ENCODE data around the gene OPTC. TPM values are rescaled to one million over a fixed set of nuclear protein-coding genes. Genes with fewer than 3 reads are reported as not detected.

OPTC gene
- total and polyA plus RNA-seq, 2 of the 13 experiments (the other 11 are each of a cell fraction or from before 2014, with no cell fraction given): not detected

DNA sequence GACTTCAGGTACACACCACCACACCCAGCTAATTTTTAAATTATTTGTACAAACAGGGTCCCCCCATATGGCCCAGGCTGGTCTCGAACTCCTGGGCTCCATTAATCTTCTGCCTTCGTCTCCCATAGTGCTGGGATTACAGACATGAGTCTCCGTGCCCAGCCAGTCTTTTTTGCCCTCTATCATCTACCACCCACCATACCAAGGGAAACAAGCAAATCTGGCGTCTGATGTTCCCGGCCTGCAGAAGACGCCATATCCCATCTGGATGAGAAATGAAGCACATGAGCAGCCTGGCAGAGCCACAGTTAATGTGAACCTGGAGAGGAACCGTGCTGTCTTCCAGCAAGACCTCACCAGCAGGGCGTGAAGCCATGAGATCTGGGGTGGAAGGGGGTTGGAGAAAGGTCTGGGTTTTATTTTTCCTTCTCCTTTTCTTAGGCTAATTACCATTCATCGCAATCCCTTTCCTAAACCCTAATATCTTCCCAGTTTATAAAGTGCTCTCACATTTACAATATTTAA lies 20.1 kb upstream of the OPTC start:
- Histone ChIP-seq H3K79me2 (ENCODE audit: insufficient read depth, low read length) (no peaks in the 10 kb centered on the region), H3K4me2 (ENCODE audit: low read depth, low read length) (no peak overlapping the region), H3K9me3 (ENCODE audit: low read length) (no peaks in the 10 kb centered on the region), H3K4me3 (replicated peaks in 1 of 3; ENCODE audit: insufficient read depth in 1 of 3, low read depth in 2 of 3, low read length in 3 of 3) (no peak overlapping the region), H3K27ac (ENCODE audit: extremely low read length, insufficient read depth, low read length) (no peak overlapping the region), H3K27me3 (ENCODE audit: control insufficient read depth in 1 of 2, insufficient read depth in 2 of 2, low read length in 2 of 2) (peaks cover 0 to 31% of the 10 kb centered on the region in 2 experiments; a peak in 3 of 5 replicates), H4K20me1 (ENCODE audit: insufficient read depth, low read length) (no peaks in the 10 kb centered on the region), H2AFZ (ENCODE audit: low read length) (no peak overlapping the region), H3K36me3 (replicated peaks in 1 of 2; ENCODE audit: control insufficient read depth in 1 of 2, insufficient read depth in 2 of 2, low read length in 2 of 2) (no peaks in the 10 kb centered on the region), H3K4me1 (ENCODE audit: insufficient read depth, low read length) (no peaks in the 10 kb centered on the region), H3K9ac (ENCODE audit: insufficient read depth, low read depth, low read length) (no peak overlapping the region)
- intact Hi-C loops (cut with micrococcal nuclease; ENCODE audit: unreplicated experiment) (no loop called here), in situ Hi-C loops (cut with HindIII; ENCODE audit: extremely low pct_ligation_motif_present, low pct_unique_long_range_greater_than_20kb) (no loop called here)
- FAIRE-seq (no peak), ATAC-seq (no peak), DNase-seq (ENCODE audit: low spot score) (no peak)
- ChIA-PET CTCF (ENCODE audit: low intra/inter-chr PET ratio, low total read pairs) (no interaction called here), POLR2A (no interaction called here)
- no TSS peak for BruUV-seq (replicated peaks)
- 18% methylated on average over 9 of the region's 9 CpGs for WGBS (ENCODE audit: low lambda C conversion rate)
- TF ChIP-seq ZEB1 (IDR thresholded peaks at IDR 0.05; ENCODE audit: insufficient replicate concordance, low read depth) (no peak), PITX1 (CRISPR knock-in tag; IDR thresholded peaks at IDR 0.05) (no peak), GTF3A (CRISPR knock-in tag; conservative IDR thresholded peaks at IDR 0.05) (no peak), NCOA2 (CRISPR knock-in tag; IDR thresholded peaks at IDR 0.05) (no peak), EEA1 (CRISPR knock-in tag; IDR thresholded peaks at IDR 0.05; ENCODE audit: borderline replicate concordance) (no peak), IKZF4 (CRISPR knock-in tag; IDR thresholded peaks at IDR 0.05; ENCODE audit: borderline replicate concordance, low read depth, not compliant biosample characterization) (no peak), ZBTB21 (CRISPR knock-in tag; IDR thresholded peaks at IDR 0.05) (no peak), ATM (IDR thresholded peaks at IDR 0.05; ENCODE audit: borderline replicate concordance) (no peak), MIXL1 (CRISPR knock-in tag; IDR thresholded peaks at IDR 0.05) (no peak), GTF2F1 (IDR thresholded peaks at IDR 0.05; ENCODE audit: low read length) (no peak), ZNF460 (CRISPR knock-in tag; IDR thresholded peaks at IDR 0.05; ENCODE audit: borderline replicate concordance) (no peak), KDM5B (CRISPR knock-in tag; IDR thresholded peaks at IDR 0.05; ENCODE audit: borderline replicate concordance) (no peak), CBX2 (IDR thresholded peaks at IDR 0.05; ENCODE audit: low read depth, low read length) (no peak), CBX2 (CRISPR knock-in tag; IDR thresholded peaks at IDR 0.05; ENCODE audit: low read depth) (no peak), ZNF331 (CRISPR knock-in tag; IDR thresholded peaks at IDR 0.05) (no peak), ZKSCAN1 (IDR thresholded peaks at IDR 0.05; ENCODE audit: low read length) (no peak)

Measured in HepG2 (cell line).